Measurements from ENCODE around the gene PAMR1.

Gene PAMR1

DNA sequence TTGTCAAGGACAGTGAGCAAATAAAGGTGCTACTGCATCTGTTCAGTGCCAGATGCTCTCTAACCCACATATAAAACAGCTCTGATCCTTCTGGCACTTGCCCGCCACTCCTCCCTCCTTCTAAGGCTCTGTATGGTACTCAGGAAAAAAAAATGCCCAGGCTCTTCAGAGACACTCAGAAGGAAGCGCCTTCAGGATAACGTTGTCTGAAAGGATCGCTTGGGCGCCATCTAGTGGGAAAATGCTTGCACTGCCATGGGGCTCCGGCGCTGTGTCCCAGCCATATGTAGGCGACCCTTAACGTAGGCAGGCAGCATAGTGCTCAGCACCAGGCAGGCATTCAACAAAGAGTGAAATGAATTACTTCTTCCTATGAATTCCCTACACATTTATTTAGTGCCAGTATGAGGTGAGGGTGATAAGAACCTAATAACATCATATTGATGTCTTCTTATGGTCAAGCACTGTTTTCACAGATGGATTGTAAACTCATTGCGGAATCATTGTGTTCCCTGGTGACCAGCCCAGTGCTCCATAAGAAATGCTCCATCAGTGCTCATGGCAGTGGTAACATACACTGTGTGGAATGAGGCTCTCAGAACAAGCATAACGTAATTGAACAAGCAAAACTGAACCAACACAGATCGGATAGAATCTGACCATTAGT lies 39.6 kb downstream of the PAMR1 start:
- no peak overlapping the region for H3K27ac ChIP-seq (ENCODE audit: insufficient read depth, low read length, poor library complexity, severe bottlenecking)
- H3K4me1 ChIP-seq (ENCODE audit: control insufficient read depth, insufficient read depth, low read length, poor library complexity, severe bottlenecking) = no peaks in the 10 kb centered on the region
- no peaks in the 10 kb centered on the region for H3K27me3 ChIP-seq (replicated peaks; ENCODE audit: control insufficient read depth, insufficient read depth, low read length, poor library complexity, severe bottlenecking)
- H3K36me3 ChIP-seq (ENCODE audit: control insufficient read depth, insufficient read depth, low read length) = no peaks in the 10 kb centered on the region
- DNase-seq = peak; percentile 15 to 50 (median 26)
- no peaks in the 10 kb centered on the region for H3K9me3 ChIP-seq (ENCODE audit: control insufficient read depth, low read length)
- no peak overlapping the region for H3K4me3 ChIP-seq (ENCODE audit: insufficient read depth, low read depth, low read length, poor library complexity, severe bottlenecking)

DNA sequence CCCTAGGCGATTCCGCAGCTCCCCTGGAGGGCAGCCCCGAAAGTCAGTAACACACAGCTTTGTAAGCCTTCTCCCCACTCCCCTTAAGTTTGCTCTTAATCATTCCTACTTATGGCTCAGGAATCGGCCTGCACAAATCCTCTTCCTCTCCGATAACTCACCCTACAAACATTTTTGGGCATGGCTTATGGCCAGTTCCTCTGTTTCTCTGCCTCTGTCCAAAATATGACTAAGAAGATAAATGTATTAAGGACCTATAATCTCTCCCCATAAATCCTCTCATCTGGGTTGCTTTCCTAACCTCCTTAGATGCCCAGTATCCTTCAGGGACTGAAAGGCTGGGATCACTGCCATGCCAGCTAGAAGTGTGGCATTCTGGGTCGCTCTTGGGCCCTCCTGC lies 41.0 kb downstream of the PAMR1 start:
- no peak overlapping the region for H3K27ac ChIP-seq (ENCODE audit: insufficient read depth, low read length, poor library complexity, severe bottlenecking)
- no peak overlapping the region for H3K4me3 ChIP-seq (ENCODE audit: insufficient read depth, low read depth, low read length, poor library complexity, severe bottlenecking)
- H3K9me3 ChIP-seq (ENCODE audit: control insufficient read depth, low read length) = no peaks in the 10 kb centered on the region
- H3K36me3 ChIP-seq (ENCODE audit: control insufficient read depth, insufficient read depth, low read length) = no peaks in the 10 kb centered on the region
- DNase-seq = no peak
- H3K4me1 ChIP-seq (ENCODE audit: control insufficient read depth, insufficient read depth, low read length, poor library complexity, severe bottlenecking) = no peaks in the 10 kb centered on the region
- H3K27me3 ChIP-seq (replicated peaks; ENCODE audit: control insufficient read depth, insufficient read depth, low read length, poor library complexity, severe bottlenecking) = no peaks in the 10 kb centered on the region

DNA sequence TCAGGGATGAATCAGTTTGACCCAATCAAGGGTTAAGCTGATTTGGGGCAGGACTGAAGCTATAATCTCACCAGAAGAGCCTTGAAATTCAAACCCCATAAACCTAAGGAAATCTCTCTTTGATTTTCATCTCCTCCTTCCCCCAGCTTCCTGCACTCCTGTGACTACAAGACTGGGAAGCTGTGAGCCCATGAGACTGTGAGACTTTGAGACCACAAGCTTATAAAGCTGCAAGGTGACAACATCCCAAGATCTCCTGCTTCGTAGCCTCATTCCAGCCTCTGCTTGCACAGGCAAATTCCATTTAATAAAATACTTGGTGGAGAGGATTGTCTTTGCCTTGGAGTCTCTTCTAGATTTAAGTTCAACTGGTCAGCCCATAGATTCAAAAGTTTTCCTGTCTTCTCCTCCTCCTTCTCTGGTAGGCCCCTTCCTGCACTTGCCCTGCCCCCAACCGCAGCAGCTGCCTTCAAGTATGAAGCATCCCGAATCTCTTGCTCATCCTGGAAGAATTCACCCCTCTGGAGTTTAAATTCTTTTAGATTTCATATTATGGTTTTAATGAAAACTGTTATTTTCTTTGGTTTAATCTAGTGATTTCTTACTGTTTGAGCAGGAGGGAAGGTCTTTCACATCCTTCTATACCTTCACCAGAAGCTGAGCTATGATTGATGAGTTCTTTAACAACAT lies 42.1 kb downstream of the PAMR1 start:
- DNase-seq = no peak
- no peaks in the 10 kb centered on the region for H3K4me1 ChIP-seq (ENCODE audit: control insufficient read depth, insufficient read depth, low read length, poor library complexity, severe bottlenecking)
- no peak overlapping the region for H3K4me3 ChIP-seq (ENCODE audit: insufficient read depth, low read depth, low read length, poor library complexity, severe bottlenecking)
- H3K27ac ChIP-seq (ENCODE audit: insufficient read depth, low read length, poor library complexity, severe bottlenecking) = no peak overlapping the region
- H3K27me3 ChIP-seq (replicated peaks; ENCODE audit: control insufficient read depth, insufficient read depth, low read length, poor library complexity, severe bottlenecking) = no peaks in the 10 kb centered on the region
- H3K9me3 ChIP-seq (ENCODE audit: control insufficient read depth, low read length) = no peaks in the 10 kb centered on the region
- H3K36me3 ChIP-seq (ENCODE audit: control insufficient read depth, insufficient read depth, low read length) = no peaks in the 10 kb centered on the region

DNA sequence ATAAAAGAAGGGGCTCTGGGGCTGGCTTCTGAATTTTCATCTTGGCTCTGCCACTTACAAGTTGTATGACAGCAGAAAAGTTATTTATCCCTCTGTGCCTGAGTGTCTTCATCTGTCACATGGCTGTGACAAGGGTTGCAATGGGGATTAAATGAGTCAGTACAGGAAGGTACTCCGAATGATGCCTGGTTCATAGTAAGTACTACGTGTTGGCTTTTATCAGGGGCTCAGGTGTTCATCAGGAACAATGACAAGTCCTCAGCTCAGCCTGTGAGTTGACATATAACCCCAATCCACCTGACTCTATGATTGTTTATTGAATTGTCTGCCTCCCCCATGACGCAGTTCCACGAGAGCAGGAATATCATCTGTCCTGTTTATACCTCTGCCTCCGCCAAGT lies 45.7 kb downstream of the PAMR1 start:
- H3K36me3 ChIP-seq (ENCODE audit: control insufficient read depth, insufficient read depth, low read length) = no peaks in the 10 kb centered on the region
- H3K4me3 ChIP-seq (ENCODE audit: insufficient read depth, low read depth, low read length, poor library complexity, severe bottlenecking) = no peak overlapping the region
- no peaks in the 10 kb centered on the region for H3K9me3 ChIP-seq (ENCODE audit: control insufficient read depth, low read length)
- H3K4me1 ChIP-seq (ENCODE audit: control insufficient read depth, insufficient read depth, low read length, poor library complexity, severe bottlenecking) = no peaks in the 10 kb centered on the region
- H3K27me3 ChIP-seq (replicated peaks; ENCODE audit: control insufficient read depth, insufficient read depth, low read length, poor library complexity, severe bottlenecking) = no peaks in the 10 kb centered on the region
- DNase-seq = no peak
- no peak overlapping the region for H3K27ac ChIP-seq (ENCODE audit: insufficient read depth, low read length, poor library complexity, severe bottlenecking)

DNA sequence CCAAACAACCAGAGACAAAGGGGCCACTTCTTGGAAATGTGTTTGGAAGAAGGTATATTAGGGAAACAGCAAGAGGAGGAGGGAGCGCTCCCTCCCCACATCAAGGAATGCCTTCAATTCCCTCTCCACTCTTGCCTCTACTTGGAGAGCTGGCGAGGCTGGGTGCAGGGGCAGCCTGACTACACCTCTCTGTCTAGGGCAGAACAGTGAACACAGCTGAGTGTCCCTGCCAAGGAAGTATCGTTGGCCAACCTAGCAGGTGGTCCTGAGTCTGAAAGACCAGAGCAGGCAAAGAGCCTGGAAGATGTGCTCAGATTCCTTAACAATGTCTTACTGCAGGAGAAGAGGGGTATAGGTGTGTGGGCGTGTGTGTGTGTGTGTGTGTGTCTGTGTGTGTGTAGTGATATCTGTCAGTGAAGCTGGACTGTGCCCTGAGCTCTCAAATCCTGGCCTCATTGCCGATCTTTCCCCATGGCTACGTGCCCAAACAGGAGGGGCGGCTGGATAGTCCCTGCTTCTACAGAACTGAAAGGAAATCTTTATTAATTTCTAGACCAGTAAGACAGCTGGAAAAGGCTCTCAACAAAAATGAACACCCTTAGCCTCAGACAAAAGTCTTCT lies 46.8 kb downstream of the PAMR1 start:
- H3K4me1 ChIP-seq (ENCODE audit: control insufficient read depth, insufficient read depth, low read length, poor library complexity, severe bottlenecking) = no peaks in the 10 kb centered on the region
- H3K36me3 ChIP-seq (ENCODE audit: control insufficient read depth, insufficient read depth, low read length) = no peaks in the 10 kb centered on the region
- H3K27me3 ChIP-seq (replicated peaks; ENCODE audit: control insufficient read depth, insufficient read depth, low read length, poor library complexity, severe bottlenecking) = no peaks in the 10 kb centered on the region
- H3K27ac ChIP-seq (ENCODE audit: insufficient read depth, low read length, poor library complexity, severe bottlenecking) = no peak overlapping the region
- no peak for DNase-seq
- H3K4me3 ChIP-seq (ENCODE audit: insufficient read depth, low read depth, low read length, poor library complexity, severe bottlenecking) = no peak overlapping the region
- H3K9me3 ChIP-seq (ENCODE audit: control insufficient read depth, low read length) = no peaks in the 10 kb centered on the region

DNA sequence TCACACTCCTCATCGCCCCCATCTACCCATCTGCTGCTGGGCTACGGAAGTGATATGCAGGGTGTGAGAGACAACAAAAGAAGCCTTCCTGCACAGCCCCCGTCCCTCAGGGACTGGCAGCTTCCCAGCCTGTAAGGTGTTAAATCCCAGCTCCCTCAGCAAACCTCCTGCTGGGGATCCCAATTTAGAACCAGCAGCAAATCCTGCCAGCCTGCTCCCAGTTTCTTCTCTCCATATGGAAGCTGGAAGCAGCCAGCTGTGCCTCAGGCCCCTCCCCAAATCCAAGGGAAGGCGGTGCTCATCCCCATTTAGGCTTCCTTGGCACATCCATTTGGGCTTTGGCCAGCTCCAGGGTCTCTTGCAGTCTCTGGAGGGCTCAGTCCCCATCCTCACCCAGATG lies 47.5 kb downstream of the PAMR1 start:
- DNase-seq = no peak
- Histone ChIP-seq H3K4me1 (ENCODE audit: control insufficient read depth, insufficient read depth, low read length, poor library complexity, severe bottlenecking) (no peaks in the 10 kb centered on the region), H3K27ac (ENCODE audit: insufficient read depth, low read length, poor library complexity, severe bottlenecking) (no peak overlapping the region), H3K27me3 (replicated peaks; ENCODE audit: control insufficient read depth, insufficient read depth, low read length, poor library complexity, severe bottlenecking) (no peaks in the 10 kb centered on the region), H3K4me3 (ENCODE audit: insufficient read depth, low read depth, low read length, poor library complexity, severe bottlenecking) (no peak overlapping the region), H3K9me3 (ENCODE audit: control insufficient read depth, low read length) (no peaks in the 10 kb centered on the region), H3K36me3 (ENCODE audit: control insufficient read depth, insufficient read depth, low read length) (no peaks in the 10 kb centered on the region)

DNA sequence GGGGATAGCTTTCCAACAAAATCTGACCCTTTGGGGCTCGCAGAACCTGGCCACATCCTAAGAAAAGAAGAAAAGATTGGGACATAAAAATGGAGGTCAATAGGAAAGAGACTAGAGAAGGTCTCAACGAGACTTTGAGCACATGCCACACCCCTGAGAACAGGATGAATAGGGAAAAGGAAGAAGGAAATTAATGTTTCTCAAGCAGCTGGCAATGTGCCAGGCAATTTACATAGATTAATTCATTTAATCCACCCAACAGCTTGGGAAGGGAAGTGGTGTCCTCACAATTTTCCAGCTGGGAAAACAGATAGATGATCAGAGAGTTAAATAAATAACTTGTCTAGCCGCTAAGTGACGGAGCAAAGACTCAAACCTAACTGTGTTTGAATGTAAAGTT lies 50.7 kb downstream of the PAMR1 start:
- Histone ChIP-seq H3K36me3 (ENCODE audit: control insufficient read depth, insufficient read depth, low read length) (no peaks in the 10 kb centered on the region), H3K27ac (ENCODE audit: insufficient read depth, low read length, poor library complexity, severe bottlenecking) (no peak overlapping the region)

DNA sequence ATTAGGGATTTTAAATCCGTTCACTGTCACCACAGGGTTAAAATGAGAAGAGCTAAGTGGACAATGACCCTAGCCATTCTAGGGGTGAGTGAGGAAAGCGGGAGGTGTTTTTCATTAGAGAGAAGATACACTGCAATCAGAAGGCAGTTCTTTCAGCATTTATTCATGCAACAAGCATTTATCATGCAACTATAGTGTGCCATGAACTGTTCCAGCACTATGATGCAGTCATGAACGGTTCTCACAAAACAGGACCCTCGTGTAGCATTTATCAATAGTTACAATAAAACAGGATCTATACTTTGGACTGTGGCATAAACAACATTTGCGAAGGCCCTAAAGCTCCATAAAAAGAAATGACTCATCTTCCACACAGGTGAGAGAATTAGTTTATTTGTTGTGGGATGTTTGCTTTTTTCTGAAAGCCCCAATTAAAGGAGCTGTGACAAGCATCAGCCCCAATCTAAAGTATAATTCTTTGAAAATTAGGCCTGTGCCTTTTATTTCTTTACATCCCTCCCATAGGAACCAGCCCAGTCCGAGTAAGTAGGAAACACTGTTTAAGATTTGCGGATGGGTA lies 51.5 kb downstream of the PAMR1 start:
- Histone ChIP-seq H3K27ac (ENCODE audit: insufficient read depth, low read length, poor library complexity, severe bottlenecking) (no peak overlapping the region), H3K36me3 (ENCODE audit: control insufficient read depth, insufficient read depth, low read length) (no peaks in the 10 kb centered on the region), H3K4me1 (ENCODE audit: control insufficient read depth, insufficient read depth, low read length, poor library complexity, severe bottlenecking) (no peaks in the 10 kb centered on the region), H3K9me3 (ENCODE audit: control insufficient read depth, low read length) (no peaks in the 10 kb centered on the region), H3K4me3 (ENCODE audit: insufficient read depth, low read depth, low read length, poor library complexity, severe bottlenecking) (no peak overlapping the region), H3K27me3 (replicated peaks; ENCODE audit: control insufficient read depth, insufficient read depth, low read length, poor library complexity, severe bottlenecking) (no peaks in the 10 kb centered on the region)
- no peak for DNase-seq

More for the DNA sequence above, 50.7 kb downstream of the PAMR1 start:
- Histone ChIP-seq H3K4me3 (ENCODE audit: insufficient read depth, low read depth, low read length, poor library complexity, severe bottlenecking) (no peak overlapping the region), H3K27me3 (replicated peaks; ENCODE audit: control insufficient read depth, insufficient read depth, low read length, poor library complexity, severe bottlenecking) (no peaks in the 10 kb centered on the region), H3K4me1 (ENCODE audit: control insufficient read depth, insufficient read depth, low read length, poor library complexity, severe bottlenecking) (no peaks in the 10 kb centered on the region), H3K9me3 (ENCODE audit: control insufficient read depth, low read length) (no peaks in the 10 kb centered on the region)
- DNase-seq = no peak

DNA sequence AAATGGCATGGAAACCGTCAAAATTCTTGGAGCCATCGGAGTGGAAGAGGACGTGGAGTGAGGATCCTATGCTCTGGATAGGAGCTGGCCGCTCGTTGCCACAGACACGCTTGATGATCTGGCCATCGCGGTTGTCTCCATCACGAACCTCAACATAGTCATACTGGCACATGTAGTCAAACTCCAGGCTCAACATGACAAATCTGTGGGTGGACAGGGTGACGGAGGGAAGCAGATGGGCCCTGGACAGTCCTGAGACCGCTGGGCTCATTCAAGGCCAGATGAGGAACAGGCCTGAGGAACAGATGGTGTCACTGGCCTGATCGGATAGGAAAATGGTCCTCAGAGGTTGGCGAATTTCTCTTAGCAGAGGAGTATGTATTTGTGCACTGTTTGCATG lies 54.8 kb downstream of the PAMR1 start:
- no peaks in the 10 kb centered on the region for H3K36me3 ChIP-seq (ENCODE audit: control insufficient read depth, insufficient read depth, low read length)
- no peaks in the 10 kb centered on the region for H3K27me3 ChIP-seq (replicated peaks; ENCODE audit: control insufficient read depth, insufficient read depth, low read length, poor library complexity, severe bottlenecking)
- DNase-seq = no peak
- H3K27ac ChIP-seq (ENCODE audit: insufficient read depth, low read length, poor library complexity, severe bottlenecking) = no peak overlapping the region
- no peaks in the 10 kb centered on the region for H3K4me1 ChIP-seq (ENCODE audit: control insufficient read depth, insufficient read depth, low read length, poor library complexity, severe bottlenecking)
- no peak overlapping the region for H3K4me3 ChIP-seq (ENCODE audit: insufficient read depth, low read depth, low read length, poor library complexity, severe bottlenecking)
- H3K9me3 ChIP-seq (ENCODE audit: control insufficient read depth, low read length) = no peaks in the 10 kb centered on the region

DNA sequence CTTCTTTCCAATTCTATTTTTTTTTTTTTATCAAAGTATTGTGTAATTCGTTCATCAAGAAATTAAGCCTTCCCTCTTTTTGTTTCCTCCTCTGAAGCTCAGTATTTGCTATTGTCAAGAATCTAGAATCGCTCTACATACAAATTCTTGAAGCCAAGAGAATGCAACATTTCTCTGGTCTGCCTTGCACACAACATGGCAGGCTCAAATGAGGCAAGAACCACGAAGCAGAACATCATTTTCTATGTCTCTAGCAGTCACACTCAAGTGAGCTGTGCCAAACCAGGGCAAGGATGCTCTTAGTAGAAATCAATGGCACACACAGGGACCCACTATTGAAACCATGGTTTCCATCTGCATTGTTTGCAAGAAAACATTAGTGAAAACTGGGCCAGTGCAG lies 59.4 kb downstream of the PAMR1 start:
- Histone ChIP-seq H3K4me1 (ENCODE audit: control insufficient read depth, insufficient read depth, low read length, poor library complexity, severe bottlenecking) (no peaks in the 10 kb centered on the region), H3K36me3 (ENCODE audit: control insufficient read depth, insufficient read depth, low read length) (no peaks in the 10 kb centered on the region), H3K9me3 (ENCODE audit: control insufficient read depth, low read length) (no peaks in the 10 kb centered on the region), H3K4me3 (ENCODE audit: insufficient read depth, low read depth, low read length, poor library complexity, severe bottlenecking) (no peak overlapping the region), H3K27me3 (replicated peaks; ENCODE audit: control insufficient read depth, insufficient read depth, low read length, poor library complexity, severe bottlenecking) (peaks cover 3% of the 10 kb centered on the region), H3K27ac (ENCODE audit: insufficient read depth, low read length, poor library complexity, severe bottlenecking) (no peak overlapping the region)
- DNase-seq = no peak
